SU-DHL-6 (cell line): ENCODE measurements around the gene AATF.

Source experiments
- H2AFZ ChIP-seq: fragments of 200-600 bp; sonication (generic); 2 replicates; pipeline ENCODE4 v1.6.1; 2014; ENCODE audit warnings: low read depth, mild to moderate bottlenecking, moderate library complexity, mixed read lengths, antibody characterized with exemption, low read length; ENCODE audit not compliant: severe bottlenecking
- H3F3A ChIP-seq: fragments of 200-600 bp; shearing (Covaris generic); 2 replicates; pipeline ENCODE4 v1.6.0; 2016; ENCODE audit warnings: antibody characterized with exemption, mild to moderate bottlenecking; ENCODE audit not compliant: insufficient read depth
- H3K27ac ChIP-seq: fragments of 200-600 bp; sonication (generic); 2 replicates; pipeline ENCODE4 v1.5.1; 2016; ENCODE audit warnings: low read depth, mild to moderate bottlenecking, low read length, moderate library complexity, mixed read lengths
- H3K27me3 ChIP-seq: fragments of 200-600 bp; sonication (generic), shearing (Covaris generic); 2 replicates; pipeline ENCODE4 v1.6.0; 2014; ENCODE audit warnings: mild to moderate bottlenecking, low read length
- H3K36me3 ChIP-seq: fragments of 200-600 bp; sonication (generic); 2 replicates; pipeline ENCODE4 v1.6.1; 2014; ENCODE audit warnings: mild to moderate bottlenecking, low read length, mixed read lengths
- H3K4me2 ChIP-seq: fragments of 300-600, 200-600 bp; shearing (Covaris generic), sonication (generic); 2 replicates; pipeline ENCODE4 v1.6.0; 2014; ENCODE audit warnings: low read length, low read depth, mild to moderate bottlenecking; ENCODE audit not compliant: poor library complexity, severe bottlenecking
- H3K4me3 ChIP-seq: fragments of 200-600 bp; sonication (generic); 2 replicates; pipeline ENCODE4 v1.5.1; 2014; ENCODE audit warnings: antibody characterized with exemption, low read length, mild to moderate bottlenecking, mixed read lengths; ENCODE audit not compliant: insufficient read depth, poor library complexity, severe bottlenecking
- H3K79me2 ChIP-seq: fragments of 200-600 bp; sonication (generic); 2 replicates; pipeline ENCODE4 v1.6.1; 2014; ENCODE audit warnings: mild to moderate bottlenecking, low read length, moderate library complexity; ENCODE audit not compliant: insufficient read depth
- H3K9ac ChIP-seq: fragments of 200-600 bp; sonication (generic); 2 replicates; pipeline ENCODE4 v1.7.0; 2014; ENCODE audit warnings: mild to moderate bottlenecking, low read length
- H3K9me2 ChIP-seq: fragments of 200-600 bp; sonication (generic); replicated peaks from 2 replicates; pipeline ENCODE4 v1.6.1; 2014; ENCODE audit warnings: low read length; ENCODE audit not compliant: insufficient read depth
- H3K9me3 ChIP-seq: fragments of 200-600 bp; sonication (generic); 2 replicates; pipeline ENCODE4 v1.6.1; 2014; ENCODE audit warnings: low read length, mixed read lengths; ENCODE audit not compliant: insufficient read depth
- H4K20me1 ChIP-seq: fragments of 200-600 bp; sonication (generic); 2 replicates; pipeline ENCODE4 v1.6.1; 2014; ENCODE audit warnings: low read depth, mild to moderate bottlenecking, antibody characterized with exemption, low read length, moderate library complexity, mixed read lengths
- EZH2phosphoT487 ChIP-seq: fragments of 200-600 bp; sonication (generic), shearing (Covaris generic); conservative IDR thresholded peaks from 2 replicates; pipeline ENCODE4 v1.6.1; 2018; ENCODE audit warnings: mild to moderate bottlenecking, antibody characterized with exemption, low read length, moderate library complexity, mixed read lengths
- TF ChIP-seq, protein P1 (sequence below): fragments of 200-600 bp; sonication (generic); IDR thresholded peaks from one replicate; pipeline ENCODE4 v1.5.1; 2017; ENCODE audit warnings: antibody characterized with exemption, mild to moderate bottlenecking, low read length, moderate library complexity; ENCODE audit not compliant: insufficient read depth, poor library complexity, severe bottlenecking

Gene AATF

DNA sequence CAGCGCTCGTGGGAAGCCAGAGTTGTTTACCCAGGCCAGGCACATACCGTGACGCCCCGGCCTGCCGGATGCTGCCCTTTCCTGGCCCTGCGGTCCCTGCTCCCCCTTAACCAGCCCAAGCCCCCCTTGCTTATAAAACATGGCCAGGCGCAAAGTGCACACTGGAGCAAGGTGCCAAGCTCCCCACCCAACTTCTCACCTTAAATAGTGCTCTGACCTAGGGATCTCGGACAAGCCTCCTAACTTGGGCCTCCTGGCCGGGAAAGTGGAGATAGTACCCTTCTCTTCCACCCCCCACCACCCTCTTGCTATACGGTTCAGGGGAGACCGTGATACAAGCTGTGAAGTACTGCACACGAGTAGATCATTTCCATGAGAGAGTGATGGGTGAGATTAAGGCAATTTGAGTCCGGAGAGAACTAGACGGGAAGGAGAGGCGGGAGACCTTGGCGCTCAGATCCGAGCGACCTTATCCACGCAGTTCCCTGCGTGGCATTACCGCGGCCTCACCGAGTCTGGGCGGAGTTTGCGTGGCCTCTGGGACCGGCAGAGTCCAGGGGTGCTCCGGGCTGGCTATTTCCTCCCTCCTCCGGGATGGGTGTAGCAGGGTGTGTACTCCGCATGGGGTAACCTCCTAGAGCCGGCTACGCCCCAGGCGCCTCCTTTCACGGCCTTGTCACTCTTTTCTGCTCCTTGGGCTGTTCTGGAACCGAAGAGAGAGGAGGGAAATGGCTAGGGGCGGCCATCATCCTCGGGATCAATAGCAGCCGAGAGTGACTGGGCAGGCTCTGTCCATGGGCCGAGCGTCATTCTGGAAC, 15.9 kb upstream of the AATF start:
- H3K36me3 ChIP-seq: no peaks in the 10 kb centered on the region
- H3K27ac ChIP-seq: no peak overlapping the region
- TF ChIP-seq EZH2phosphoT487: no peak
- TF ChIP-seq, protein P1, sequence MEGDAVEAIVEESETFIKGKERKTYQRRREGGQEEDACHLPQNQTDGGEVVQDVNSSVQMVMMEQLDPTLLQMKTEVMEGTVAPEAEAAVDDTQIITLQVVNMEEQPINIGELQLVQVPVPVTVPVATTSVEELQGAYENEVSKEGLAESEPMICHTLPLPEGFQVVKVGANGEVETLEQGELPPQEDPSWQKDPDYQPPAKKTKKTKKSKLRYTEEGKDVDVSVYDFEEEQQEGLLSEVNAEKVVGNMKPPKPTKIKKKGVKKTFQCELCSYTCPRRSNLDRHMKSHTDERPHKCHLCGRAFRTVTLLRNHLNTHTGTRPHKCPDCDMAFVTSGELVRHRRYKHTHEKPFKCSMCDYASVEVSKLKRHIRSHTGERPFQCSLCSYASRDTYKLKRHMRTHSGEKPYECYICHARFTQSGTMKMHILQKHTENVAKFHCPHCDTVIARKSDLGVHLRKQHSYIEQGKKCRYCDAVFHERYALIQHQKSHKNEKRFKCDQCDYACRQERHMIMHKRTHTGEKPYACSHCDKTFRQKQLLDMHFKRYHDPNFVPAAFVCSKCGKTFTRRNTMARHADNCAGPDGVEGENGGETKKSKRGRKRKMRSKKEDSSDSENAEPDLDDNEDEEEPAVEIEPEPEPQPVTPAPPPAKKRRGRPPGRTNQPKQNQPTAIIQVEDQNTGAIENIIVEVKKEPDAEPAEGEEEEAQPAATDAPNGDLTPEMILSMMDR: no peak
- H2AFZ ChIP-seq: no peak overlapping the region
- no peaks in the 10 kb centered on the region for H4K20me1 ChIP-seq
- H3K4me3 ChIP-seq: no peak overlapping the region
- no peaks in the 10 kb centered on the region for H3K9me3 ChIP-seq
- H3K9ac ChIP-seq: no peak overlapping the region
- H3K27me3 ChIP-seq: no peaks in the 10 kb centered on the region
- no peaks in the 10 kb centered on the region for H3K79me2 ChIP-seq
- H3F3A ChIP-seq: no peaks in the 10 kb centered on the region
- H3K9me2 ChIP-seq: no peaks in the 10 kb centered on the region
- H3K4me2 ChIP-seq: no peak overlapping the region

DNA sequence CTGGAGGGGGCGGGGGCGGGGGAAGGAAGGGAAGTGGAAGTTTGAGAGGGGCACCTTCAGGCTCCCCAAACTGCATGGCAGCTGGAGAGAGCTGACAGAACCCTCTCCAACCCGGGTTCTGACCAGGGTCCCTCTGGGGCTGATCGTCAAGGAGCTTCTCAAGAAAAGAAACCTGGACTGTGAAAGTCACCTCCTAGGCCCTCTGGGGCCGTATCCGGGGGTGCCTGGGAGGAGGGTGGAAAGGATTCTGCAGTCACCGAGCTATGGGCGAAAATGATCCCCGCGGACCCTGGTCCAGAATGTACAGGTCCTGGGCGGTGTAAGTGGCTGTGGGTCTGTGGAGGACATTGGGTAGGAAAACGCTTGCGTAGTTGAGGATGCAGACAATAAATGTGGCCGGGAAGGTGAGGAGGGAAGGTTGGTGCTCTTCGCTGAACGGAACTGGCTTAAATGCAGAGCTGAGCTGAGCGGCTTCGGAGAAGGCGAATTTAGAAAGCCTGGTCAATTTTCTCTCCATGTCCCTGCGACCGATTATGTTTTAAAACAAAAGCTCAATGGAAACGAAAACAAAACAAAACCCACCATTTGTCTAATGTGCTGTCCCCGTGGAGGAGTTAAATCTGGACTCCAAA, 15.1 kb upstream of the AATF start:
- no peak overlapping the region for H3K9ac ChIP-seq
- no peaks in the 10 kb centered on the region for H3K9me3 ChIP-seq
- H2AFZ ChIP-seq: no peak overlapping the region
- H3K79me2 ChIP-seq: no peaks in the 10 kb centered on the region
- H3K36me3 ChIP-seq: no peaks in the 10 kb centered on the region
- TF ChIP-seq, protein P1: no peak
- no peak for TF ChIP-seq EZH2phosphoT487
- H3K27ac ChIP-seq: no peak overlapping the region
- H3K4me3 ChIP-seq: no peak overlapping the region
- H3F3A ChIP-seq: no peaks in the 10 kb centered on the region
- H3K4me2 ChIP-seq: no peak overlapping the region
- no peaks in the 10 kb centered on the region for H3K9me2 ChIP-seq
- H3K27me3 ChIP-seq: no peaks in the 10 kb centered on the region
- H4K20me1 ChIP-seq: no peaks in the 10 kb centered on the region

DNA sequence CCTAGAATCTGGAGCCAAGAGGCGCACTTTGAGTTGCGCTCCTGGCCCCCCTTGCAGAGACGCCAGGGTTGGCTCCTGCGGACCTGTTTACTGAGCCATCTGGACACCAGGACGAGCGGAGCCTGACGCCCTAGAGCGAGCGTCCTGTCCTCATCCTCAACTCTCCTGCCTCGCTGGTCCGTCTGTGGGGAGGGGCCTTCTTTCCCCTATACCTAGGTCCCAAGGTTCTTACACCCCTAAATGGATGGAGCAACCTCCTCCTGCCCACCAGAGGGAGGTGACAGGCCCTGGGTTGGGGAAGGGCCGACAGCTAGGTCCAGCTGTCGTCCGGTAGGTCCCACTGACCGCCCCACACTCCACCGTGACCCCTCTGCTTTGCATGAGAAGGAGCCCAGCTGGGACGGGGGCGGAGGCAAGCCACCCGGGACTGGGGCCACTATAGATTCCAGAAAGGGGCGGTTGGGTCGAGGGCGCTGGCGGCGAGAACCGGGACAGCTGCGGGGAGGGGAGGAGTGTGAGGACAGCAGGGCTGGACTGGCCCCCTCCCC, 14.5 kb upstream of the AATF start:
- H3K9me2 ChIP-seq: no peaks in the 10 kb centered on the region
- H3F3A ChIP-seq: no peaks in the 10 kb centered on the region
- TF ChIP-seq, protein P1: no peak
- no peak for TF ChIP-seq EZH2phosphoT487
- no peaks in the 10 kb centered on the region for H3K36me3 ChIP-seq
- no peak overlapping the region for H3K9ac ChIP-seq
- H2AFZ ChIP-seq: no peak overlapping the region
- no peaks in the 10 kb centered on the region for H3K79me2 ChIP-seq
- H3K4me2 ChIP-seq: no peak overlapping the region
- H4K20me1 ChIP-seq: no peaks in the 10 kb centered on the region
- no peaks in the 10 kb centered on the region for H3K27me3 ChIP-seq
- H3K4me3 ChIP-seq: no peak overlapping the region
- no peaks in the 10 kb centered on the region for H3K9me3 ChIP-seq
- no peak overlapping the region for H3K27ac ChIP-seq
